Keratinocyte (primary cell): ENCODE results near the gene BCAS3. TPM values are rescaled to one million over a fixed set of nuclear protein-coding genes. Genes with fewer than 3 reads are reported as not detected.

Experiments used
- DNase-seq: peaks from one replicate; pipeline ENCODE4 v3.0.0-alpha.2; 2011; ENCODE audit warnings: low read depth, missing footprints, low spot score
- FAIRE-seq: peaks from 2 replicates; lab custom pipeline; 2011; peaks lifted over from hg19 to GRCh38; lab: Jason Lieb, UNC
- H2AFZ ChIP-seq: 2 replicates; pipeline ENCODE4 v1.6.0; 2012; ENCODE audit warnings: low read length, control low read depth, inconsistent platforms; ENCODE audit not compliant: control insufficient read depth
- H3K27ac ChIP-seq: 2 replicates; pipeline ENCODE4 v1.5.1; 2011; ENCODE audit warnings: low read length; ENCODE audit not compliant: control insufficient read depth, insufficient read depth
- H3K27me3 ChIP-seq: 3 replicates; pipeline ENCODE4 v1.6.0; 2011; ENCODE audit warnings: low read length; ENCODE audit not compliant: control insufficient read depth, insufficient read depth; ENCODE audit errors: extremely low read depth
- H3K36me3 ChIP-seq, 2 experiments: 2 replicates in 1 of 2; 3 replicates in 1 of 2; pipeline ENCODE4 v1.5.1; 2011; ENCODE audit warnings: low read length in 2 of 2, mild to moderate bottlenecking in 1 of 2; ENCODE audit not compliant: control insufficient read depth in 2 of 2, insufficient read depth in 2 of 2; ENCODE audit errors: extremely low read depth in 1 of 2
- H3K4me1 ChIP-seq: 3 replicates; pipeline ENCODE4 v1.5.1; 2011; ENCODE audit warnings: low read length; ENCODE audit not compliant: control insufficient read depth, insufficient read depth; ENCODE audit errors: extremely low read depth
- H3K4me2 ChIP-seq: 3 replicates; pipeline ENCODE4 v1.6.0; 2011; ENCODE audit warnings: low read depth, low read length; ENCODE audit not compliant: control insufficient read depth, insufficient read depth; ENCODE audit errors: extremely low read depth
- H3K4me3 ChIP-seq, 3 experiments: fragments of 200-600 bp in 1 of 3; sonication (generic) in 1 of 3; 2 replicates in 2 of 3; 3 replicates in 1 of 3; pipeline ENCODE4 v1.5.1; 2011 to 2016; ENCODE audit warnings: low read length in 3 of 3, mild to moderate bottlenecking in 3 of 3, control low read depth in 2 of 3, inconsistent platforms in 1 of 3, low read depth in 1 of 3, mixed read lengths in 1 of 3, mixed run types in 1 of 3, moderate library complexity in 1 of 3; ENCODE audit not compliant: control insufficient read depth in 2 of 3, insufficient read depth in 2 of 3; ENCODE audit errors: extremely low read depth in 1 of 3
- H3K79me2 ChIP-seq: 2 replicates; pipeline ENCODE4 v1.6.0; 2012; ENCODE audit warnings: low read length; ENCODE audit not compliant: control insufficient read depth, insufficient read depth
- H3K9ac ChIP-seq: 3 replicates; pipeline ENCODE4 v1.6.0; 2011; ENCODE audit warnings: low read length; ENCODE audit not compliant: control insufficient read depth, insufficient read depth; ENCODE audit errors: extremely low read depth
- H3K9me1 ChIP-seq: 3 replicates; pipeline ENCODE4 v1.6.0; 2011; ENCODE audit warnings: low read length; ENCODE audit not compliant: control insufficient read depth, insufficient read depth; ENCODE audit errors: extremely low read depth
- H3K9me3 ChIP-seq: 2 replicates; pipeline ENCODE4 v1.5.1; 2012; ENCODE audit warnings: low read depth, low read length; ENCODE audit not compliant: control insufficient read depth
- H4K20me1 ChIP-seq: 3 replicates; pipeline ENCODE4 v1.6.0; 2011; ENCODE audit warnings: low read length; ENCODE audit not compliant: control insufficient read depth, insufficient read depth; ENCODE audit errors: extremely low read depth
- CTCF ChIP-seq, 3 experiments: IDR thresholded peaks in 1 of 3; conservative IDR thresholded peaks in 1 of 3; optimal IDR thresholded peaks in 1 of 3; 2 replicates in 2 of 3; 3 replicates in 1 of 3; pipeline versions ENCODE3 to v1.5.1; 2011; ENCODE audit warnings: low read length in 3 of 3, mild to moderate bottlenecking in 3 of 3, moderate library complexity in 2 of 3, control low read depth in 1 of 3, inconsistent platforms in 1 of 3; ENCODE audit not compliant: insufficient read depth in 2 of 3; ENCODE audit errors: extremely low read depth in 1 of 3
- EZH2 ChIP-seq: IDR thresholded peaks from one replicate; pipeline ENCODE4 v1.6.1; 2012; ENCODE audit warnings: inconsistent platforms, mild to moderate bottlenecking, low read length, moderate library complexity
- dilution Hi-C: fragments of 300-500 bp; cut with MboI; formaldehyde crosslinking; loops from one replicate; pipeline ENCODE4 v1.7.0; 2020; ENCODE audit warnings: low sequenced_read_pairs; ENCODE audit not compliant: extremely low pct_ligation_motif_present
- polyA plus RNA-seq, 5 experiments: library from polyadenylated mRNA; depleted of rRNA in 3 of 5; stranded (reverse) in 3 of 5; stranded (forward) in 1 of 5; unstranded in 1 of 5; fragments of >200 nt; gene quantifications; 1 replicate in 1 of 5; 2 replicates in 3 of 5; 3 replicates in 1 of 5; pipeline versions ENCODE4 v1.2.1 to v1.2.3, GENCODE V29; 2011 to 2012; ENCODE audit warnings: missing spikeins in 2 of 5, low read depth in 1 of 5, low replicate concordance in 1 of 5

Gene BCAS3
- polyA plus RNA-seq, 1 donor (not counting 4 experiments of a cell fraction or from before 2014, with no cell fraction given) = 11.8 TPM

GRCh38 chr17:61054436-61054835, 376.8 kb downstream of the BCAS3 start:
- H3K4me1 ChIP-seq = peaks cover 5% of the 10 kb centered on the region
- H3K27ac ChIP-seq = no peak overlapping the region
- no peaks in the 10 kb centered on the region for H3K79me2 ChIP-seq
- H3K9ac ChIP-seq = no peak overlapping the region
- H4K20me1 ChIP-seq = no peaks in the 10 kb centered on the region
- H3K4me3 ChIP-seq = no peak overlapping the region
- no peak for FAIRE-seq
- no peak overlapping the region for H2AFZ ChIP-seq
- no peak for TF ChIP-seq CTCF (optimal IDR thresholded peaks at IDR 0.05 in 1 of 3, IDR thresholded peaks at IDR 0.05 in 1 of 3, conservative IDR thresholded peaks at IDR 0.05 in 1 of 3; ENCODE audit: extremely low read depth in 1 of 3, insufficient read depth in 2 of 3, low read length in 3 of 3)
- no peak for TF ChIP-seq EZH2
- dilution Hi-C loops = no loop called here
- no peak for DNase-seq
- H3K27me3 ChIP-seq = no peaks in the 10 kb centered on the region
- H3K9me3 ChIP-seq = no peaks in the 10 kb centered on the region
- no peaks in the 10 kb centered on the region for H3K9me1 ChIP-seq
- no peaks in the 10 kb centered on the region for H3K36me3 ChIP-seq
- H3K4me2 ChIP-seq = no peak overlapping the region

GRCh38 chr17:61057257-61057656, 379.6 kb downstream of the BCAS3 start:
- Histone ChIP-seq H3K4me2 (no peak overlapping the region), H3K9me1 (no peaks in the 10 kb centered on the region), H3K27ac (no peak overlapping the region), H3K27me3 (no peaks in the 10 kb centered on the region), H4K20me1 (no peaks in the 10 kb centered on the region), H3K36me3 (no peaks in the 10 kb centered on the region), H3K4me3 (no peak overlapping the region), H3K79me2 (no peaks in the 10 kb centered on the region), H3K9ac (no peak overlapping the region), H3K4me1 (peaks cover 5% of the 10 kb centered on the region), H2AFZ (no peak overlapping the region), H3K9me3 (no peaks in the 10 kb centered on the region)
- dilution Hi-C loops = no loop called here
- DNase-seq (no peak), FAIRE-seq (peak; percentile 67)
- TF ChIP-seq CTCF (optimal IDR thresholded peaks at IDR 0.05 in 1 of 3, IDR thresholded peaks at IDR 0.05 in 1 of 3, conservative IDR thresholded peaks at IDR 0.05 in 1 of 3; ENCODE audit: extremely low read depth in 1 of 3, insufficient read depth in 2 of 3, low read length in 3 of 3) (no peak), EZH2 (no peak)
